Measurements from ENCODE around the gene TSPAN17.

DNA sequence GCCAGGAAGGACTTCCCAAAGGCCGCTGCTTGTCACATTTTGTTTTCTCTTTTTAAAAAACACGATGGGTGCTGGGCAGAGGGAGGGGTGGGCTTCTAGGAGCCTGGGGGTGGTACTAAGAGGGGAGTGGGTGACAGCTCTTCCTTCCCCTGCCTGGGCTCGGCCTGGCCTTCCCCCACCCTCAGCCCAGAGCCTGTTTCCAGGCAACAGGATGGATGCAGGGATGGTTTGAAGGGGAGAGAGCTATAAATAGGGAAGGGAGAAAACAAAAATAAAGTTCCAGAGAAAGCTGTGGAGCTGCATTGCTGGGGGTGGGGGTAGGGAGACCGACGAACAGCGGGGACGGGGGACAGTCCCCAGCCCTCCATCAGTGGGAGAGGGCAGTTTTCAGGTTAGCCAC is 30.8 kb upstream of the TSPAN17 start:
- TF ChIP-seq, protein P1, sequence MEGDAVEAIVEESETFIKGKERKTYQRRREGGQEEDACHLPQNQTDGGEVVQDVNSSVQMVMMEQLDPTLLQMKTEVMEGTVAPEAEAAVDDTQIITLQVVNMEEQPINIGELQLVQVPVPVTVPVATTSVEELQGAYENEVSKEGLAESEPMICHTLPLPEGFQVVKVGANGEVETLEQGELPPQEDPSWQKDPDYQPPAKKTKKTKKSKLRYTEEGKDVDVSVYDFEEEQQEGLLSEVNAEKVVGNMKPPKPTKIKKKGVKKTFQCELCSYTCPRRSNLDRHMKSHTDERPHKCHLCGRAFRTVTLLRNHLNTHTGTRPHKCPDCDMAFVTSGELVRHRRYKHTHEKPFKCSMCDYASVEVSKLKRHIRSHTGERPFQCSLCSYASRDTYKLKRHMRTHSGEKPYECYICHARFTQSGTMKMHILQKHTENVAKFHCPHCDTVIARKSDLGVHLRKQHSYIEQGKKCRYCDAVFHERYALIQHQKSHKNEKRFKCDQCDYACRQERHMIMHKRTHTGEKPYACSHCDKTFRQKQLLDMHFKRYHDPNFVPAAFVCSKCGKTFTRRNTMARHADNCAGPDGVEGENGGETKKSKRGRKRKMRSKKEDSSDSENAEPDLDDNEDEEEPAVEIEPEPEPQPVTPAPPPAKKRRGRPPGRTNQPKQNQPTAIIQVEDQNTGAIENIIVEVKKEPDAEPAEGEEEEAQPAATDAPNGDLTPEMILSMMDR (IDR thresholded peaks at IDR 0.05; ENCODE audit: low read depth, low read length): no peak
- no peak for TF ChIP-seq EZH2phosphoT487 (IDR thresholded peaks at IDR 0.05; ENCODE audit: low read depth)
